Activated naive CD4-positive, alpha-beta T cell treated with Interleukin-2 at 50 U/mL for 16 hours (primary cell): ENCODE data around the gene HOOK2.
A peak's percentile ranks its signal among the peaks of the same experiment; 100 is the strongest.
"Not testable (repeated sequence)": the region's sequence is repeated elsewhere in the genome, so short reads cannot be mapped to it uniquely, and the experiment has no call there.

ENCODE experiments used
- DNase-seq: peaks from one replicate; pipeline ENCODE4 v3.0.0-alpha.2; 2020

The HOOK2 gene, protein sequence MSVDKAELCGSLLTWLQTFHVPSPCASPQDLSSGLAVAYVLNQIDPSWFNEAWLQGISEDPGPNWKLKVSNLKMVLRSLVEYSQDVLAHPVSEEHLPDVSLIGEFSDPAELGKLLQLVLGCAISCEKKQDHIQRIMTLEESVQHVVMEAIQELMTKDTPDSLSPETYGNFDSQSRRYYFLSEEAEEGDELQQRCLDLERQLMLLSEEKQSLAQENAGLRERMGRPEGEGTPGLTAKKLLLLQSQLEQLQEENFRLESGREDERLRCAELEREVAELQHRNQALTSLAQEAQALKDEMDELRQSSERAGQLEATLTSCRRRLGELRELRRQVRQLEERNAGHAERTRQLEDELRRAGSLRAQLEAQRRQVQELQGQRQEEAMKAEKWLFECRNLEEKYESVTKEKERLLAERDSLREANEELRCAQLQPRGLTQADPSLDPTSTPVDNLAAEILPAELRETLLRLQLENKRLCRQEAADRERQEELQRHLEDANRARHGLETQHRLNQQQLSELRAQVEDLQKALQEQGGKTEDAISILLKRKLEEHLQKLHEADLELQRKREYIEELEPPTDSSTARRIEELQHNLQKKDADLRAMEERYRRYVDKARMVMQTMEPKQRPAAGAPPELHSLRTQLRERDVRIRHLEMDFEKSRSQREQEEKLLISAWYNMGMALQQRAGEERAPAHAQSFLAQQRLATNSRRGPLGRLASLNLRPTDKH

GRCh38 chr19:12774588-12775555 is at the start of gene HOOK2:
Gene HOOK2, minus strand, starts transcription at chr19:12775552. Its CDS starts 103 bp downstream, at chr19:12775449.
- DNase-seq = peak; percentile 28

DNA sequence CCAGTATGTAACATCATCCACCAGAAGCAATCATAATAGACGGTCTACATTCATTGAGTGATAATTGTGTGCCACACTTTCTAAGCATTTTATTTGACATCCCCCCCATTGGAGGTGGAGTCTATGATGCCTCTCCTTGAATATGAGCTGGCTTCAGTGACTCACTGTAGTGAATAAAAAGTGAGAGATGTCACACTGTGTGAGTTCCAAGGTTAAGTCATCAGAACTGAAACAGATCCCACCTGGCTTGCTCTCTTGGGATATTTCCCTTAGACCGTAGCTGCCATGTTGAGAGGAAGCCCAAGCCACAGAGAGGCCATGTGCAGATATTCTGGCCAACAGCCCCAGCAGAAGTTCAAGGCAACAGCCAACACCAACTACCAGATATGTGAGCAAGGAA is 46.4 kb upstream of the HOOK2 start:
- no peak for DNase-seq

DNA sequence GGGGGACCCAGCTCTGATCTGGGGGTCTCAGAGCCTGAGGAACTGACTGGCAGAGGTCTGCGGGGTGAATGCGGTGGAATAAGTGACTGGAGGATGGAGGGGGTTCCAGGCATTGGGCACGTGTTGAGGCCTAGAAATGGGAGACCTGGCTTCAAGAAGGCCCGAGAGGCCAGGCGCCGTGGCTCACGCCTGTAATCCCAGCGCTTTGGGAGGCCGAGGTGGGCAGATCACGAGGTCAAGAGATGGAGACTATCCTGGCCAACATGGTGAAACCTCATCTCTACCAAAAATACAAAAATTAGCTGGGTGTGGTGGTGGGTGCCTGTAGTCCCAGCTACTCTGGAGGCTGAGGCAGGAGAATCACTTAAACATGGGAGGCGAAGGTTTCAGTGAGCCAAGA is 42.5 kb upstream of the HOOK2 start:
- not testable (repeated sequence) for DNase-seq

DNA sequence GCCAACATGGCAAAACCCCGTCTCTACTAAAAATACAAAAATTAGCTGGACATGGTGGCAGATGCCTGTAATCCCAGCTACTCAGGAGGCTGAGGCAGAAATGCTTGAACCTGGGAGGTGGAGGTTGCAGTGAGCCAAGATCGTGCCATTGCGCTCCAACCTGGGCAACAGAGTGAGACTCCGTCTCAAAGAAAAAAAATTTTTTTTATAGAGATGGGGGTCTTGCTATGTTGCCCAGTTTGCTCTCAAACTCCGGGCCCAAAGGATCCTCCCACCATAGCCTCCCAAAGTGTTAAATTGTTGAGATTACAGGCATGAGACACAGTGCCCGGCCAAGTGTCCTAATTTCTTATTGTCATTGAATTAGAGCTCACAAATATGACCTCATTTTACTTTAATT is 41.8 kb upstream of the HOOK2 start:
- not testable (repeated sequence) for DNase-seq

DNA sequence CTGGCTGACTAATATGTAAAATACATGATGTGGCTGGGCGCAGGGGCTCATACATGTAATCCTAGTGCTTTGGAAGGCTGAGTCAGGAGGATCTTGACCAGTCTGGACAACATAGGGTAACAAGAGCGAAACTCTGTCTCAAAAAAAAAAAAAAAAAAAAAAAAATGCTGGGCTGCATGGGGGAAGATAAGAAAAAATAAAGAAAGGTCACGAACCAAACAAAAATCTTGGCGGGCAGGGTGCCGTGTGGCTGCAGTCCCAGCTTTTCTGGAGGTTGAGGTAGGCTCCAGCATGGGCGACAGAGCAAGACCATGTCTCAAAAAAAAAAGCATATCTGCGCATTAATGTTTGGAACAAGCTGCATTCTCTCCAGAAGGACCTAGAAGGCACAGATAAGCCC is 39.7 kb upstream of the HOOK2 start:
- DNase-seq = no peak

GRCh38 chr19:12806242-12807081 is 31.1 kb upstream of the HOOK2 start, which contains the start of gene RNASEH2A:
Gene RNASEH2A, plus strand, starts transcription at chr19:12806584. Its CDS starts 90 bp downstream, at chr19:12806674.
- DNase-seq = peak; percentile 90

DNA sequence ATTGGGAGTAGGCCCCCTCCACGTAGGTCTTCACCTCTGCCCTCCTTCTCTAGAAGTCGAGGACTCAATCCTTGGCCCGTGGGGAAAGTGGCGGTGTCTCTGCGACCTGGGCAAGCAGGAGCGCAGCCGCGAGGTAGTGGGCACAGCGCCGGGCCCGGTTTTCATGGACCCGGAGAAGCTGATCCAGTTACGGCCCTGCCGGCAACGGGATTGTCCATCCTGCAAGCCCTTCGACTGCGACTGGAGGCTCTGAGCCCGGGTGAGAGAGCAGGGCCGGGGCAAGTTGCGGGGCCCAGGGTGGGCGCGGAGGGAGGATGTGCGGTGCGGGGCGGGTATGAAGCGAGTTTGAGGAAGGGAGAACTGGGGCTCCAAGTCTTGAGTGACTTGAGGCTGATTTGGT is 28.7 kb upstream of the HOOK2 start:
- DNase-seq = no peak

- no peak for DNase-seq
These were observed 27.1 kb upstream of the HOOK2 start for GRCh38 chr19:12802267-12803106.

DNA sequence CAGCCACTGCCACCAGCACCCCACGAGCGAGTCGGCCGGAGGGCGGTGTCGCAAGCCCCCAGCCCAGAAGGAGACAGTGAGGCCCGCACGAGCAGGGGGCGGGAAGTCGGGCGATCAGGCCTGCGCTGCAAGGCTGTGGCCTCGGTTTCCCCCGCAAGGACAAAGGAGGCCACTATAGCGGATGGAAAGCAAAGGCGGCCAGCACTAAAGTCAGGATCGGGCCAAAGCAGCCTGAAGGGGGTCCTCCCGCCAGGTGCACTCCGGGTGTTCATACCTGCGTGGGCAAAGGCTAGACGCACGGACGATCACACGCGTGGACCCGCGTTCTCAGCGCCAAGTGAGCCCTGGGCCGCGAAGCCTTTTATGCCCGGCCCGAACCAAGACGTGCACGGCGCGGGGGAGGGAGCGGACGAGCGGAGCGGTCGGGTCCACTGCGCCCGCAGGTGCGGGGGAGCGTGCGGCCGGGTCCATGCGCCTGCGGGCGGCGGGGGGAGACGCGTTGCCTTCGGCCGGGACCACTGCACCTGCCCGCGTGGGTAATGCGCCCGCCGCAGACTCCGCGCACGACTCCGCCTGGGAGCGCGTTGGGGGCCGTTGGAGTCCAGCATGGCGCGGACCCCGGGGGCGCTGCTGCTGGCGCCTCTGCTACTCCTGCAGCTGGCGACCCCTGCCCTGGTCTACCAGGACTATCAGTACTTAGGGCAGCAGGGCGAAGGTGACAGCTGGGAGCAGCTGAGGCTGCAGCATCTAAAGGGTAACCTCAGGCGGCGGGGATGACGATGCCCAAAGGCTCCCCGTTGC is 26.3 kb upstream of the HOOK2 start, which contains the start of the genes PRDX2 and THSD8:
Gene PRDX2 (minus strand): TSS at position 335 of the 801 bp plus-strand sequence. CDS start 539 bp downstream, outside the sequence.
Gene THSD8 (plus strand): TSS at position 604 of the 801 bp plus-strand sequence. CDS start 3 bp downstream, at position 607.
- peak; percentile 81 for DNase-seq

DNA sequence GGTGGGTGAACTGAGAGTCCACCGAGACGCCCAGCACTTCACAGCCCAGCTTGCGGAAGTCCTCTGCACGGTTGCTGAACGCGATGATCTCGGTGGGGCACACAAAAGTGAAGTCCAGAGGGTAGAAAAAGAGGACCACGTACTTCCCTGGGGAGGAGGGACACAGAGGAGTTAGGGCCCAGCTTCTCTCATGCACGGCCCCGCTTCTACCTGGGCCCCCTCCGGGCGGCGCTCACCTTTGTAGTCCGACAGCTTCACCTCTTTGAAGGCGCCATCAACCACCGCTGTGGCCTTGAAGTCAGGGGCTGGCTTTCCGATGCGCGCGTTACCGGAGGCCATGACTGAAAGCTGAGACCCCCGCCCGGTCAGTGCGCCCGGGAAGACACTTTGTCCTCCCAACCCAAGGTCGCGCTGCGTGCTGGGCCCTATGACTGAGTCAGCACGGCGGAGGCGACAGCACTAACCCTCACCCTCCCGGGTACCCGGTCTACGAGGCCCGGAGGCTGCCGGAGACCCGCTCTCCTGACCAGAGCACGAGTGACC is 25.6 kb upstream of the HOOK2 start:
- DNase-seq = peak; percentile 33

DNA sequence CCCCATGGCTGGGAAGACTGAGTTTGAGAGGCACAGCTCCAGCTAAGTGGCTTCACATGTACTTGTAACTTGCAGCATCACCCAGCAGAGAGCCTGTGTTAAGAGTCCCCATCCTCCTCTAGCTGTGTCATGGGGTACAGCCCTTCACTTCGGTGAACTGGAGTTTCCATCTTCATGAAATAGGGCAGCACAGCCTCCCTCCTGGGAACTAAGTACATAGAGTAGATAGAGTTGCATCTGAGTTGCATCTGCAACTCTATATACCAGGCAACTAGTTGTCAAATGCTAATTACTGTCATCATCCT is 25.1 kb upstream of the HOOK2 start:
- no peak for DNase-seq

- DNase-seq = no peak
These were observed 24.6 kb upstream of the HOOK2 start for GRCh38 chr19:12799742-12800465.

GRCh38 chr19:12797607-12798006 is 22.3 kb upstream of the HOOK2 start:
- DNase-seq = not testable (repeated sequence)

- DNase-seq = no peak
These were observed 21.8 kb upstream of the HOOK2 start for GRCh38 chr19:12797141-12797587.

DNA sequence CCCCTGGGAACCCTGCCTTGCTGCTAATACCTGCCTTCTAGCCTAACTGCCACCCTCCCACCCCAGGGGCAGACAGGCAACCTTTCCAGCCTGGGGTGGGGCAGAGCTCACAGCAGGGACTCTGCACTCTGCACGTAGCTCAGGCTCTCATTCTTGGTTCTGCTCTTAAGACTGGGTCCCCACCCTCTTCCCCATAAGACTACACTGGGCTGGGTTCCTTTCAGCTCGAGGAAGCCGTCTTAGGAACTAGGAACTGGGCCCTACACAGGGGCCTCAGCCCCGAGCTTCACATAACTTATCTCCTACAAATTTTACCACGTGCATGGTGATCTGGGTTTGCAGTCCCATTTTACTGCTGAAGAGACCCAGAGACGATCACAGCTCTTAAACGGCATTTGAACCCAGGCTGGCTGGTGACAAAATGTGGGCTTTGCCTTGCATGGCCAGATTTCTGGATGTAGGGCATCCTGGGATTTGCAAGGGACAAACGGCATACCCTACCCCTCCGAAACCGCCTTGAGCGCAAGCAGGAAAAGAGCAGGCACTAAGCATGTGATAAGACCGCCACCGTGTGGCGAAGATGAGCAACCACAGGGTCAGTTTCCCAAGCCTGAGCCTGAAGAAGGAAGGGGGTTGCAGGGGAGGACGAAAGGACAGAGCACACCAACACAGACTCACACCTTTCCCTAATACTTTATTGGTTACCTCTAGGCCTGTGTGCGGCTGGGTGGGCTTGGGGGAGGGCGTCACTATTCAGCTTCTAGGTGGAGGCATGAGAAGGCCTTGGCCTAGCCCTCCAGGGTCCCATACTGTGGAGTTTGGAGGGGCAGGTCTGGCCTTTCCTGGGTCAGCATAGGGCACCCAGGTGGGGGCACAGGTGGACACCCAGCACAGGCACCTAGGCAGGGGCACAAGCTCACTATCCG is 21.1 kb upstream of the HOOK2 start:
- peak; percentile 74 for DNase-seq

- no peak for DNase-seq
These were observed 19.6 kb upstream of the HOOK2 start for GRCh38 chr19:12794971-12795381.

DNA sequence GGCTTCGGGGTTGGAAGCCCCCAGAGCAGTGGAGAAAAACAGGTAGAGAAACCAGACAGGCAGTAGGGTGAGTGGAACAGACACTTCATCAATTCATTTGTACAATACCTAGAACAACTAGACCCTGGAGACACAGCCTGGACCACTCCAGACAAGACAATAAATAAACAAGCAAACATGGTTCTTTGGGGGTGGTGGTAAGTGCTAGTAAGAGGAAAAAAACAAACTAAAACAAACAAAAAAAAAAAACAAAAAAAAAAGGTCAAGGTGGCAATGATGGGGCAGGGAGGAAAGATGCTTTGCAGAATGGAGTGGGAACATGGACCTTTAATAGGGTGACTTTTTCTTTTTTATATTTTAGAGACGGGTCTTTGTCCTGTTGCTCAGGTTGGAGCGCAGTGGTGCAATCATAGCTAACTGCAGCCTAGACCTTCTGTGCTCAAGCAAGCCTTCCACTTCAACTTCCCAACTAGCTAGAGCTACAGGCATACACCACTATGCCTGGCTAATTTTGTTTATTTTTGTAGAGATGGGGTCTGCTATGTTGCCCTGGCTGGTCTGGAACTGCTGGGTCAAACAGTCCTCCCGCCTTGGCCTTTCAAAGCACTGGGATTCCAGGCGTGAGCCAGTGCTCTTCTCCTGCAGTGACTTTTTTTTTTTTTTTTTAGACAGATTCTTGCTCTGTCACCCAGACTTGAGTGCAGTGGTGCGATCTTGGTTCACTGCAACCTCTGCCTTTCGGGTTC is 19.0 kb upstream of the HOOK2 start:
- no peak for DNase-seq
